ENCODE measurements around the gene TMED8. TPM values are rescaled to one million over a fixed set of nuclear protein-coding genes. Genes with fewer than 3 reads are reported as not detected.
A peak's percentile ranks its signal among the peaks of the same experiment; 100 is the strongest.

Gene TMED8
- total RNA-seq (2022) (9.4 and 10.4 TPM in 2 replicates), Bru-seq, nascent RNA (percentile 61 among the genes with signal in this experiment), BruChase-seq, experiment 1, labeled RNA remaining after a 6-hour chase (percentile 81 among the genes with signal in this experiment), BruChase-seq, experiment 2, labeled RNA remaining after a 2-hour chase (percentile 76 among the genes with signal in this experiment)
- long read RNA-seq, full-length matches to known transcripts = 2 of 5 reads
- long read RNA-seq, partial matches to known transcripts = 0 of 5 reads
- long read RNA-seq, other reads (novel, unspliced or antisense) = 3 of 5 reads

GRCh38 chr14:77376771-77377501, at the start of gene TMED8, which contains the start of gene SAMD15:
Gene TMED8 (minus strand): TSS chr14:77377094. CDS start chr14:77377053, 41 bp downstream.
Gene SAMD15 (plus strand): TSS chr14:77377379. CDS start chr14:77377419, 40 bp downstream.
- CTCF ChIA-PET = interaction anchor here (0.5 to 1.8 kb wide), 6 partner anchors 16 to 860 kb away, joined by 3 to 8 read pairs (median 3); partner anchors contain the start of gene GSTZ1
- Mint-ChIP-seq H3K9me3 (ENCODE audit: low read depth, unreplicated experiment) (no peaks in the 10 kb centered on the region), H3K27me3 (ENCODE audit: unreplicated experiment) (peaks cover 10% of the 10 kb centered on the region), H3K4me3 (ENCODE audit: low read depth, unreplicated experiment) (no peak within 1 kb of the TSS), H3K36me3 (ENCODE audit: insufficient read depth, unreplicated experiment) (peaks cover 10% of the 10 kb centered on the region), H3K4me1 (ENCODE audit: low read depth, unreplicated experiment) (peaks cover 13% of the 10 kb centered on the region), H3K27ac (ENCODE audit: unreplicated experiment) (peak within 1 kb of the TSS; percentile 24)
- no TSS peak for BruUV-seq (replicated peaks)
- DNase-seq = peak; percentile 83
- intact Hi-C loops (cut with micrococcal nuclease; ENCODE audit: unreplicated experiment) = no loop called here
- TF ChIP-seq CTCF (IDR thresholded peaks at IDR 0.05; ENCODE audit: unreplicated experiment) = no peak

DNA sequence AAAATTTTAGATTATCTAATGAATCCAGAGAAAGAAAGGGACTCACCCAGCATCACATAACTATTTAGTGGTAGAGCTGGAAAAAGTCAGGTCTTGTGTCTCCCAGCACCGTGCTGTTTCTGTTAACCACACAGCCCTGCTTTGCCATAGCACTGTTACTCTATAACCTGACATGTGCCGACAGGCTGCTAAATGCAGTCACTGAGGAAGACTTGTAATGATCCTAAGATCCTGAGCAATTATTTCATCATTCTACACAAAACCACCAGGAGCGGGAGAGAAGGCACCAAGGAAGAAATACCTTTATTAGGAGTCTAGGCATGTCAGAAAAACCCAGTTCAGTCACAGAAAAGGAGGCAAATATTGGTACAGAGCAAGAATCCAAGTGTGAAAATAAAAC, 49.5 kb upstream of the TMED8 start:
- no TSS peak for BruUV-seq (replicated peaks)
- no peaks in the 10 kb centered on the region for H3K9me3 Mint-ChIP-seq (ENCODE audit: low read depth, unreplicated experiment)
- CTCF ChIA-PET = no interaction called here
- no peak for DNase-seq
- peaks cover 8% of the 10 kb centered on the region for H3K4me1 Mint-ChIP-seq (ENCODE audit: low read depth, unreplicated experiment)
- peaks cover 23% of the 10 kb centered on the region for H3K36me3 Mint-ChIP-seq (ENCODE audit: insufficient read depth, unreplicated experiment)
- H3K27me3 Mint-ChIP-seq (ENCODE audit: unreplicated experiment) = no peaks in the 10 kb centered on the region
- no peak for TF ChIP-seq CTCF (IDR thresholded peaks at IDR 0.05; ENCODE audit: unreplicated experiment)
- no peak overlapping the region for H3K4me3 Mint-ChIP-seq (ENCODE audit: low read depth, unreplicated experiment)
- no peak overlapping the region for H3K27ac Mint-ChIP-seq (ENCODE audit: unreplicated experiment)
- intact Hi-C loops (cut with micrococcal nuclease; ENCODE audit: unreplicated experiment) = no loop called here

GRCh38 chr14:77424862-77425261, 48.0 kb upstream of the TMED8 start:
- TF ChIP-seq CTCF (IDR thresholded peaks at IDR 0.05; ENCODE audit: unreplicated experiment) = no peak
- CTCF ChIA-PET = interaction anchor here (0.5 kb wide), 1 partner anchor 319 kb away, joined by 4 read pairs; no protein-coding TSS in a partner anchor
- no TSS peak for BruUV-seq (replicated peaks)
- H3K4me3 Mint-ChIP-seq (ENCODE audit: low read depth, unreplicated experiment) = no peak overlapping the region
- peaks cover 3% of the 10 kb centered on the region for H3K9me3 Mint-ChIP-seq (ENCODE audit: low read depth, unreplicated experiment)
- intact Hi-C loops (cut with micrococcal nuclease; ENCODE audit: unreplicated experiment) = no loop called here
- no peak overlapping the region for H3K27ac Mint-ChIP-seq (ENCODE audit: unreplicated experiment)
- peaks cover 12% of the 10 kb centered on the region for H3K4me1 Mint-ChIP-seq (ENCODE audit: low read depth, unreplicated experiment)
- H3K36me3 Mint-ChIP-seq (ENCODE audit: insufficient read depth, unreplicated experiment) = peaks cover 21% of the 10 kb centered on the region
- H3K27me3 Mint-ChIP-seq (ENCODE audit: unreplicated experiment) = no peaks in the 10 kb centered on the region
- no peak for DNase-seq

GRCh38 chr14:77423423-77423822, 46.5 kb upstream of the TMED8 start, which contains the start of gene NOXRED1:
Gene NOXRED1 (minus strand): TSS chr14:77423523. CDS start chr14:77422889, 634 bp downstream.
- peaks cover 15% of the 10 kb centered on the region for H3K36me3 Mint-ChIP-seq (ENCODE audit: insufficient read depth, unreplicated experiment)
- intact Hi-C loops (cut with micrococcal nuclease; ENCODE audit: unreplicated experiment) = no loop called here
- TF ChIP-seq CTCF (IDR thresholded peaks at IDR 0.05; ENCODE audit: unreplicated experiment) = no peak
- H3K27ac Mint-ChIP-seq (ENCODE audit: unreplicated experiment) = no peak within 1 kb of the TSS
- no TSS peak for BruUV-seq (replicated peaks)
- no peak within 1 kb of the TSS for H3K4me3 Mint-ChIP-seq (ENCODE audit: low read depth, unreplicated experiment)
- CTCF ChIA-PET = no interaction called here
- no peaks in the 10 kb centered on the region for H3K27me3 Mint-ChIP-seq (ENCODE audit: unreplicated experiment)
- no peak for DNase-seq
- H3K9me3 Mint-ChIP-seq (ENCODE audit: low read depth, unreplicated experiment) = peaks cover 3% of the 10 kb centered on the region
- H3K4me1 Mint-ChIP-seq (ENCODE audit: low read depth, unreplicated experiment) = peaks cover 12% of the 10 kb centered on the region
